SK-N-SH treated with all-trans-retinoic acid at 6 μM for 48 hours (cell line): Measurements from ENCODE around the gene NQO2.

Experiments
- ARNTL ChIP-seq: fragments of 450-650 bp; formaldehyde crosslinking; IDR thresholded peaks from 2 replicates; pipeline ENCODE4 v1.5.0; 2020; ENCODE audit warnings: low read depth, mild to moderate bottlenecking, moderate library complexity, borderline replicate concordance
- BACH2 ChIP-seq: fragments of 250-450 bp; sonication (Bioruptor Pico); IDR thresholded peaks from 2 replicates; pipeline ENCODE4 v1.9.0; 2021; ENCODE audit warnings: mild to moderate bottlenecking, borderline replicate concordance
- ESRRG ChIP-seq: fragments of 250-450 bp; sonication (Bioruptor Pico); IDR thresholded peaks from 2 replicates; pipeline ENCODE4 v1.6.1; 2021; ENCODE audit warnings: mild to moderate bottlenecking
- ISL1 ChIP-seq: fragments of 250-450 bp; sonication (Bioruptor Pico); IDR thresholded peaks from 2 replicates; pipeline ENCODE4 v2.1.2; 2022; ENCODE audit warnings: mild to moderate bottlenecking, moderate library complexity
- OSR1 ChIP-seq: fragments of 250-450 bp; sonication (Bioruptor Pico); IDR thresholded peaks from 2 replicates; pipeline ENCODE4 v1.8.0; 2022; ENCODE audit warnings: moderate library complexity, mild to moderate bottlenecking, inconsistent platforms
- RARB ChIP-seq: fragments of 250-450 bp; sonication (Bioruptor Pico); IDR thresholded peaks from 2 replicates; pipeline ENCODE4 v1.8.0; 2021; ENCODE audit warnings: mild to moderate bottlenecking, moderate library complexity
- TOX ChIP-seq: fragments of 250-450 bp; sonication (Bioruptor Pico); IDR thresholded peaks from 2 replicates; pipeline ENCODE4 v1.8.0; 2021; ENCODE audit warnings: mild to moderate bottlenecking, moderate library complexity, borderline replicate concordance
- ZC3H10 ChIP-seq: fragments of 250-450 bp; sonication (Bioruptor Pico); IDR thresholded peaks from 2 replicates; pipeline ENCODE4 v1.5.1; 2021; ENCODE audit warnings: mild to moderate bottlenecking, moderate library complexity
- ZFP3 ChIP-seq: fragments of 250-450 bp; sonication (Bioruptor Pico); IDR thresholded peaks from 2 replicates; pipeline ENCODE4 v1.5.0; 2020; ENCODE audit warnings: mild to moderate bottlenecking, moderate library complexity
- ZFP30 ChIP-seq: fragments of 450-650 bp; formaldehyde crosslinking; IDR thresholded peaks from 2 replicates; pipeline ENCODE4 v1.5.0; 2022; ENCODE audit warnings: mild to moderate bottlenecking, moderate library complexity
- ZNF8 ChIP-seq: fragments of 450-650 bp; formaldehyde crosslinking; IDR thresholded peaks from 2 replicates; pipeline ENCODE4 v1.5.0; 2020; ENCODE audit warnings: mild to moderate bottlenecking, moderate library complexity

- TF ChIP-seq ZFP30, result no peak
- no peak for TF ChIP-seq ZFP3 (CRISPR knock-in tag)
- no peak for TF ChIP-seq RARB (CRISPR knock-in tag)
- no peak for TF ChIP-seq ZNF8 (CRISPR knock-in tag)
- no peak for TF ChIP-seq ESRRG (CRISPR knock-in tag)
- no peak for TF ChIP-seq BACH2 (CRISPR knock-in tag)
- TF ChIP-seq ARNTL, result no peak
- no peak for TF ChIP-seq OSR1
- TF ChIP-seq ISL1 (CRISPR knock-in tag), result no peak
- TF ChIP-seq TOX, result no peak
- no peak for TF ChIP-seq ZC3H10 (CRISPR knock-in tag)
Observed at GRCh38 chr6:3005077-3005476, 5.4 kb downstream of the NQO2 start.
